Testis (tissue), 2 donors: Measurements from ENCODE around the gene SLX4IP.

Source experiments
- CTCF ChIP-seq, 3 experiments: fragments of 450-650 bp in 2 of 3; fragments of 200-600 bp in 1 of 3; sonication (generic) in 1 of 3; IDR thresholded peaks; one replicate each; pipeline ENCODE4 v1.5.1; 2016 to 2019; ENCODE audit warnings: antibody characterized with exemption in 3 of 3, mild to moderate bottlenecking in 2 of 3, moderate library complexity in 1 of 3
- POLR2A ChIP-seq: fragments of 450-650 bp; IDR thresholded peaks from one replicate; pipeline ENCODE4 v1.6.1; 2017; ENCODE audit warnings: antibody characterized with exemption, mild to moderate bottlenecking, moderate library complexity

DNA sequence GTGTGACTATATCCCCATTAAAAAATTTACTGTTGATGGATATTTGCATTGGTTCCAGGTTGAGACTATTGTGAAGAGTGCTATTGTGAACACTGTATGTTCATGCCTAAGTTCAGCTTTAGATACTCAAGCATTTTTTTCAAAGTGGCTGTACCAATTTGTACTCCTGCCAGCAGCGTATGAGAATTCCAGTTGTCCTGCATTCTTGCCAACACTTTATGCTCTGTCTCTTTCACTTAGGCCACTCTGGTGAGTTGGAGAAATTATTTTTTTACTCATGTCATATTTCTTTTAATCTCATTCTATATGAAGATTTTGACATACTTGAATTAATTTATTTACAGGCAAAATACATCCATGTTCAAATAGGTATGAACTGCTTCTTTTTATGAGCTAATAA, 162.5 kb downstream of the SLX4IP start:
- TF ChIP-seq CTCF (IDR thresholded peaks at IDR 0.05): no peak
- TF ChIP-seq POLR2A: no peak
